B cell (primary cell): Measurements from ENCODE around the gene ERI3. TPM values are rescaled to one million over a fixed set of nuclear protein-coding genes. Genes with fewer than 3 reads are reported as not detected.

ENCODE experiments used
- ATAC-seq: fragments of 200-7000 bp; cut with Tn5 transposase; one replicate; pipeline ENCODE4 v1.10.0; 2021; ENCODE audit warnings: low read depth, mild to moderate bottlenecking, moderate number of reproducible peaks, moderate library complexity
- CTCF ChIA-PET: fragments of 350-600 bp; sonication (Branson Sonifier 250); formaldehyde crosslinking; loops from one replicate; lab custom pipeline; 2021; ENCODE audit warnings: antibody characterized with exemption, inconsistent platforms; lab: Charles Lee
- POLR2A ChIA-PET: fragments of 350-600 bp; sonication (Branson Sonifier 250); formaldehyde crosslinking; loops from one replicate; lab custom pipeline; 2021; ENCODE audit warnings: antibody characterized with exemption; lab: Charles Lee
- DNase-seq: peaks from one replicate; pipeline ENCODE4 v3.0.0; 2013
- H2AFZ ChIP-seq: 2 replicates; pipeline ENCODE4 v1.6.1; 2012; ENCODE audit warnings: mild to moderate bottlenecking, low read depth, low read length; ENCODE audit not compliant: insufficient read depth, poor library complexity, severe bottlenecking
- H3K27ac ChIP-seq, 2 donors: 1 replicate in 1 of 2; 2 replicates in 1 of 2; pipeline ENCODE4 v1.5.1; 2012 to 2013; ENCODE audit warnings: low read length in 2 of 2, mild to moderate bottlenecking in 2 of 2, moderate library complexity in 1 of 2
- H3K27me3 ChIP-seq, 4 experiments: fragments of 200-600 bp in 1 of 4; sonication (generic) in 1 of 4; replicated peaks in 1 of 4; 1 replicate in 2 of 4; 2 replicates in 2 of 4; pipeline versions ENCODE4 v1.6.1 to v1.7.0; 2013 to 2016; ENCODE audit warnings: low read length in 3 of 4, mild to moderate bottlenecking in 2 of 4, mixed read lengths in 1 of 4, moderate library complexity in 1 of 4; ENCODE audit not compliant: insufficient read depth in 4 of 4, control insufficient read depth in 3 of 4; ENCODE audit errors: control extremely low read depth in 1 of 4
- H3K36me3 ChIP-seq, 2 experiments: replicated peaks in 1 of 2; 1 replicate in 1 of 2; 2 replicates in 1 of 2; pipeline versions ENCODE4 v1.6.1 to v1.7.1; 2013; ENCODE audit warnings: low read length in 1 of 2; ENCODE audit not compliant: insufficient read depth in 2 of 2, control insufficient read depth in 1 of 2; ENCODE audit errors: control extremely low read depth in 1 of 2, extremely low read depth in 1 of 2
- H3K4me1 ChIP-seq, 2 donors: fragments of 200-600 bp in 1 of 2; sonication (generic) in 1 of 2; 1 replicate in 1 of 2; 2 replicates in 1 of 2; pipeline versions ENCODE4 v1.5.1 to v1.6.1; 2013 to 2017; ENCODE audit warnings: low read length in 2 of 2; ENCODE audit not compliant: control insufficient read depth in 2 of 2, insufficient read depth in 2 of 2
- H3K4me2 ChIP-seq: replicated peaks from 2 replicates; pipeline ENCODE3; 2012; ENCODE audit warnings: mild to moderate bottlenecking, low read depth, low read length; ENCODE audit not compliant: poor library complexity, severe bottlenecking
- H3K4me3 ChIP-seq, 5 experiments: fragments of 200-600 bp in 1 of 5; sonication (generic) in 1 of 5; 1 replicate in 3 of 5; 2 replicates in 2 of 5; pipeline versions ENCODE4 v1.5.1 to v1.7.0; 2011 to 2016; ENCODE audit warnings: low read length in 4 of 5, mild to moderate bottlenecking in 4 of 5, low read depth in 2 of 5, control low read depth in 1 of 5, moderate library complexity in 1 of 5; ENCODE audit not compliant: insufficient read depth in 1 of 5; ENCODE audit errors: control extremely low read depth in 1 of 5, extremely low read depth in 1 of 5
- H3K79me2 ChIP-seq: fragments of 200-600 bp; sonication (generic); one replicate; pipeline ENCODE4 v1.6.0; 2016; ENCODE audit warnings: low read length; ENCODE audit not compliant: control insufficient read depth, insufficient read depth
- H3K9ac ChIP-seq: fragments of 200-600 bp; sonication (generic); 2 replicates; pipeline ENCODE4 v1.6.1; 2017; ENCODE audit warnings: mild to moderate bottlenecking, low read length, moderate library complexity
- H3K9me3 ChIP-seq, 3 donors: one replicate each; pipeline versions ENCODE4 v1.6.1 to v1.7.1; 2013; ENCODE audit warnings: low read length in 2 of 3; ENCODE audit not compliant: control insufficient read depth in 2 of 3, insufficient read depth in 1 of 3; ENCODE audit errors: control extremely low read depth in 1 of 3
- H4K20me1 ChIP-seq: 2 replicates; pipeline ENCODE4 v1.6.0; 2012; ENCODE audit warnings: mild to moderate bottlenecking, low read length; ENCODE audit not compliant: insufficient read depth, control insufficient read depth, poor library complexity, severe bottlenecking
- H3K27ac Mint-ChIP-seq: one replicate; pipeline ENCODE4 v1.8.0; 2021; ENCODE audit warnings: mixed read lengths
- H3K27me3 Mint-ChIP-seq: one replicate; pipeline ENCODE4 v1.8.0; 2021; ENCODE audit warnings: mixed read lengths
- H3K4me1 Mint-ChIP-seq: one replicate; pipeline ENCODE4 v1.8.0; 2021; ENCODE audit warnings: mixed read lengths
- H3K4me3 Mint-ChIP-seq: one replicate; pipeline ENCODE4 v1.8.0; 2021; ENCODE audit warnings: mixed read lengths
- H3K9me3 Mint-ChIP-seq: one replicate; pipeline ENCODE4 v1.8.0; 2022; ENCODE audit warnings: mixed read lengths; ENCODE audit not compliant: insufficient read depth
- EZH2 ChIP-seq: IDR thresholded peaks from 2 replicates; pipeline ENCODE4 v1.6.1; 2012; ENCODE audit warnings: borderline replicate concordance, low read depth, mild to moderate bottlenecking, moderate library complexity, low read length; ENCODE audit not compliant: insufficient read depth, poor library complexity, severe bottlenecking
- WGBS: methylation state at CpG from one replicate; pipeline ENCODE4 v1.1.5; 2013; ENCODE audit warnings: missing lambda C conversion rate; ENCODE audit not compliant: insufficient coverage; 5-methylcytosine and 5-hydroxymethylcytosine counted together
- intact Hi-C: fragments of 100-400 bp; cut with micrococcal nuclease; formaldehyde crosslinking; loops from one replicate; pipeline ENCODE4 v1.10.0; 2022
- polyA plus RNA-seq: library from polyadenylated mRNA; depleted of rRNA; stranded (reverse); fragments of >200 nt; gene quantifications from 2 replicates; pipeline ENCODE4 v1.2.3, GENCODE V29; 2012
- total RNA-seq, 2 donors: library from RNA; stranded (reverse); fragments of 120-200 nt in 1 of 2; gene quantifications; 1 replicate in 1 of 2; 2 replicates in 1 of 2; pipeline versions ENCODE4 v1.2.3 to v1.2.4, GENCODE V29; 2013 to 2022
- TF ChIP-seq, protein P1 (sequence below): fragments of 200-600 bp; IDR thresholded peaks from one replicate; pipeline ENCODE4 v1.8.0; 2022; ENCODE audit warnings: antibody characterized with exemption, mild to moderate bottlenecking

Gene ERI3
- total and polyA plus RNA-seq, 2 donors (not counting 1 experiment from before 2014, with no cell fraction given), result 37.5 to 53.9 TPM

DNA sequence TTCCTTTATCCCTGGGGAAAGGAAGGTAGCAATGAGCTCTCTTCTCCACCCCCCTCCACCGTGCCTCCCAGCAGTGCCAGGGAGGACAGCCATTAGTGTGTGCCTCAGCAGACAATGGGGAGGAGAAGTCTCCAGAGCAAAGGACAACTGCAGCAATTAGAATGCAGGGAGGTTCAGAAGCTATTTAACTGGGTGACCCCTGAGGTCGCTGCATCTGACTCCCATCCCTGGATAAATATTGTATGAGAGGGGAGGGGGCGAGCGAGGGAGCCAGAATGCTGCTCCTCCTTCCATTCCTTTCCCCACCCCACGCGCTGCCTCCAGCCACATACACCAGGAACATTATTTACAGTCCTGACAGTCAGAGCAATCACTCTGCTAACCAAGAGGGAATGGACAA, 59.0 kb downstream of the ERI3 start:
- ATAC-seq (no peak), DNase-seq (no peak)
- Mint-ChIP-seq H3K27ac (no peak overlapping the region), H3K4me3 (no peak overlapping the region), H3K4me1 (no peaks in the 10 kb centered on the region), H3K27me3 (no peaks in the 10 kb centered on the region), H3K9me3 (no peaks in the 10 kb centered on the region)
- CTCF ChIA-PET, result no interaction called here
- no peaks in the 10 kb centered on the region for H3K4me1 ChIP-seq
- WGBS, result no CpG with 5 or more reads among the region's 6 CpGs
- H3K36me3 ChIP-seq, result peaks cover 0 to 40% of the 10 kb centered on the region in 2 experiments
- POLR2A ChIA-PET, result no interaction called here
- no peaks in the 10 kb centered on the region for H4K20me1 ChIP-seq
- H3K9ac ChIP-seq, result no peak overlapping the region
- intact Hi-C loops, result no loop called here
- no peak overlapping the region for H3K4me3 ChIP-seq
- H3K79me2 ChIP-seq, result peaks cover 6% of the 10 kb centered on the region
- H2AFZ ChIP-seq, result no peak overlapping the region
- no peaks in the 10 kb centered on the region for H3K27me3 ChIP-seq
- H3K9me3 ChIP-seq, result no peaks in the 10 kb centered on the region
- no peak overlapping the region for H3K4me2 ChIP-seq
- TF ChIP-seq EZH2, result no peak
- TF ChIP-seq, protein P1, sequence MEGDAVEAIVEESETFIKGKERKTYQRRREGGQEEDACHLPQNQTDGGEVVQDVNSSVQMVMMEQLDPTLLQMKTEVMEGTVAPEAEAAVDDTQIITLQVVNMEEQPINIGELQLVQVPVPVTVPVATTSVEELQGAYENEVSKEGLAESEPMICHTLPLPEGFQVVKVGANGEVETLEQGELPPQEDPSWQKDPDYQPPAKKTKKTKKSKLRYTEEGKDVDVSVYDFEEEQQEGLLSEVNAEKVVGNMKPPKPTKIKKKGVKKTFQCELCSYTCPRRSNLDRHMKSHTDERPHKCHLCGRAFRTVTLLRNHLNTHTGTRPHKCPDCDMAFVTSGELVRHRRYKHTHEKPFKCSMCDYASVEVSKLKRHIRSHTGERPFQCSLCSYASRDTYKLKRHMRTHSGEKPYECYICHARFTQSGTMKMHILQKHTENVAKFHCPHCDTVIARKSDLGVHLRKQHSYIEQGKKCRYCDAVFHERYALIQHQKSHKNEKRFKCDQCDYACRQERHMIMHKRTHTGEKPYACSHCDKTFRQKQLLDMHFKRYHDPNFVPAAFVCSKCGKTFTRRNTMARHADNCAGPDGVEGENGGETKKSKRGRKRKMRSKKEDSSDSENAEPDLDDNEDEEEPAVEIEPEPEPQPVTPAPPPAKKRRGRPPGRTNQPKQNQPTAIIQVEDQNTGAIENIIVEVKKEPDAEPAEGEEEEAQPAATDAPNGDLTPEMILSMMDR, result no peak
- no peak overlapping the region for H3K27ac ChIP-seq

DNA sequence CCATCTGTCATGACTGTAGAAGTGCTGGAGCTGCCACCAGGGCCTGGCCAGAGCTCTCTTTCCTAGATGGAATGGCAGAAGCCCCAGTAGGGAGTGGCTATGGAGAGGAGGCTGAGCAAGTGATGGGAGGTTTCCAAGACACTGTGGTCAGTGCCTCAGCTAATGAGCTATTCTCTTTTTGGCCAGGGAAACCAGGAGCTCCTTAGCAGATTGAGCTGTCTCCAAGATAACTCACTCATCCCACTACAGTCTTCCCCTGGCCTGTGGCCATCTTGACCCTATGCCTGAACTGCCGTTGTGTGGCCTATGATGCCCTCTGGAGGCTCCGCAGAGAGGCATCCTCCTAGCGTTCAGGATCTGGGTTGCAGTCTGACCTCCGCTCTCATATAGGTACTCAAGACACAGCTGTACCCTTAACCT, 60.5 kb downstream of the ERI3 start:
- ATAC-seq, result no peak
- 93% methylated on average over 4 of the region's 4 CpGs for WGBS
- Histone ChIP-seq H3K36me3 (peaks cover 0 to 43% of the 10 kb centered on the region in 2 experiments), H3K4me2 (no peak overlapping the region), H3K9me3 (no peaks in the 10 kb centered on the region), H3K27ac (no peak overlapping the region), H3K4me3 (no peak overlapping the region), H3K9ac (no peak overlapping the region), H3K27me3 (no peaks in the 10 kb centered on the region), H3K4me1 (no peaks in the 10 kb centered on the region), H3K79me2 (peaks cover 6% of the 10 kb centered on the region), H2AFZ (no peak overlapping the region), H4K20me1 (no peaks in the 10 kb centered on the region)
- ChIA-PET CTCF (interaction anchor here (1.5 kb wide), 1 partner anchor 77 kb away, joined by 3 read pairs; no protein-coding TSS in a partner anchor), POLR2A (no interaction called here)
- no peak overlapping the region for H3K4me3 Mint-ChIP-seq
- no peak overlapping the region for H3K27ac Mint-ChIP-seq
- DNase-seq, result no peak
- H3K27me3 Mint-ChIP-seq, result no peaks in the 10 kb centered on the region
- intact Hi-C loops, result no loop called here
- TF ChIP-seq, protein P1, result no peak
- TF ChIP-seq EZH2, result no peak
- H3K4me1 Mint-ChIP-seq, result no peaks in the 10 kb centered on the region
- H3K9me3 Mint-ChIP-seq, result no peaks in the 10 kb centered on the region
